Measurements from ENCODE around the gene SRMS.

- no peak for TF ChIP-seq CTCF (conservative IDR thresholded peaks at IDR 0.05; ENCODE audit: low read length)
- no peak for TF ChIP-seq EZH2phosphoT487 (IDR thresholded peaks at IDR 0.05; ENCODE audit: borderline replicate concordance, low read depth, low read length)
These were observed 40.3 kb downstream of the SRMS start for GRCh38 chr20:63507083-63507743.

Data from OCI-LY7 (cell line).